Hepatocyte (in vitro differentiated cells): Measurements from ENCODE around the gene IFNA17. TPM values are rescaled to one million over a fixed set of nuclear protein-coding genes. Genes with fewer than 3 reads are reported as not detected.

Experiments
- DNase-seq: peaks from one replicate; pipeline ENCODE4 v3.0.0-alpha.2; 2016; ENCODE audit warnings: low spot score
- H2AFZ ChIP-seq: fragments of 200-600 bp; sonication (generic); 2 replicates; pipeline ENCODE4 v1.6.0; 2016; ENCODE audit warnings: antibody characterized with exemption, mild to moderate bottlenecking
- H3K27ac ChIP-seq: fragments of 200-600 bp; sonication (generic); 2 replicates; pipeline ENCODE4 v1.5.1; 2016; ENCODE audit warnings: mild to moderate bottlenecking
- H3K27me3 ChIP-seq: fragments of 200-600 bp; sonication (generic); 2 replicates; pipeline ENCODE4 v1.6.1; 2016
- H3K36me3 ChIP-seq: fragments of 200-600 bp; sonication (generic); replicated peaks from 2 replicates; pipeline ENCODE4 v1.5.1; 2016; ENCODE audit warnings: low read depth; ENCODE audit not compliant: insufficient read depth
- H3K4me1 ChIP-seq: fragments of 200-600 bp; sonication (generic); 2 replicates; pipeline ENCODE4 v1.5.1; 2016; ENCODE audit warnings: mild to moderate bottlenecking, moderate library complexity; ENCODE audit not compliant: insufficient read depth
- H3K4me2 ChIP-seq: fragments of 200-600 bp; sonication (generic); 2 replicates; pipeline ENCODE4 v1.6.0; 2016
- H3K4me3 ChIP-seq: fragments of 200-600 bp; sonication (generic); 2 replicates; pipeline ENCODE4 v1.5.1; 2016; ENCODE audit warnings: mild to moderate bottlenecking
- H3K79me2 ChIP-seq: fragments of 200-600 bp; sonication (generic); 2 replicates; pipeline ENCODE4 v1.6.0; 2017; ENCODE audit warnings: mild to moderate bottlenecking
- H3K9me2 ChIP-seq: fragments of 200-600 bp; sonication (generic); replicated peaks from 2 replicates; pipeline ENCODE4 v1.6.0; 2017; ENCODE audit warnings: mild to moderate bottlenecking; ENCODE audit not compliant: insufficient read depth
- H3K9me3 ChIP-seq: fragments of 200-600 bp; sonication (generic); 2 replicates; pipeline ENCODE4 v1.5.1; 2016; ENCODE audit warnings: low read depth, mild to moderate bottlenecking
- H4K20me1 ChIP-seq: fragments of 200-600 bp; sonication (generic); 2 replicates; pipeline ENCODE4 v1.6.0; 2016; ENCODE audit warnings: mild to moderate bottlenecking; ENCODE audit not compliant: insufficient read depth, poor library complexity, severe bottlenecking
- EZH2 ChIP-seq: fragments of 200-600 bp; sonication (generic); IDR thresholded peaks from 2 replicates; pipeline ENCODE4 v1.6.1; 2016; ENCODE audit warnings: antibody characterized with exemption, mild to moderate bottlenecking, borderline replicate concordance
- EZH2phosphoT487 ChIP-seq: fragments of 200-600 bp; sonication (generic); IDR thresholded peaks from one replicate; pipeline ENCODE4 v1.6.1; 2018; ENCODE audit warnings: antibody characterized with exemption, mild to moderate bottlenecking, low read depth, moderate library complexity; ENCODE audit not compliant: unreplicated experiment, severe bottlenecking
- WGBS: methylation state at CpG from one replicate; pipeline ENCODE4 v1.1.6; 2016; ENCODE audit warnings: low lambda C conversion rate; ENCODE audit errors: missing lambda C conversion rate; 5-methylcytosine and 5-hydroxymethylcytosine counted together
- polyA plus RNA-seq: library from polyadenylated mRNA; unstranded; fragments of >200 nt; fragmentation: Nextera tagmentation; extraction: Ambion mirVana; gene quantifications from 2 replicates; pipeline ENCODE4 v1.2.1, GENCODE V29; 2016
- total RNA-seq: library from RNA; depleted of rRNA; stranded (reverse); fragments of >200 nt; gene quantifications from 2 replicates; pipeline ENCODE4 v1.2.3, GENCODE V29; 2014
- TF ChIP-seq, protein P1 (sequence below): fragments of 200-600 bp; sonication (generic); IDR thresholded peaks from 2 replicates; pipeline ENCODE4 v1.5.1; 2016; ENCODE audit warnings: antibody characterized with exemption, mild to moderate bottlenecking; ENCODE audit not compliant: poor library complexity

Gene IFNA17
- total and polyA plus RNA-seq, 2 experiments from 2014 or later, result not detected

DNA sequence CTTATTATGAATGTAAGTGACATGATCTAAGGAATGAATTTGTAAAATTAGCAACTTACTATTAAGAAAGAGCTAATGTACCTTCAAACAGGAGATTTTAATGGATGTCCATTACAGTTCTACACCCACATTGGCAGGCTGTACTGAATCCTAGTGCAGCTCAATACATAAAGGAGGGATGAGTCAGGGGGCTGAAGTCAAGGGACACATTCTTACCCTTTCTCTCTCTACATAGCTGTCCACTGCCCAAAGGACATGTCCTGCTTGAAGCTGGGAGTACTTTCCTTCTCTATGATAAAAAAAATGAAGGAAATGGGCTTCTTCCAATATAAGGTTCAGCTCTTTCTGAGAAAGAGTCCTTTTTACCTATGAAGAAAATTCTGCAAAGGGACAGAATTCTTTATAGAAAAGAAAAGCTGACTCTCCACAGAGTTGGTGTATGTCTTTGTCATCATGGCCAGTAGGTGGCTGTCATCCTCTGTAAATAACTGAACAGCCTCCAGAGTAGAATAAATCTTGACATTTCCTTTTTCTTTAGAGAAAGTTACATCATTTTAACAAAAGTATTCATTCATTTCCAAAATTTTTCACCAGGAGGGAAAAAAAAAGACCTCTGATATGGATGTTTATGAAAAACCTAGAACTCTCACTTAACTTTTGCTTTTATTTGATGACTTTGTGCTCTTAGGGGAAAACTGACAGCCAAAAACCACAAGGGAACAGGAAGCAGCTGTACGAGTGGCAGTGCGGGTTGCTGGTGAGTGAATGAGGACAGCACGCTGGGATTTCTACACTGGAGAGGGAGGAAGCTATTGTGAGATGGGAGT, 24.9 kb upstream of the IFNA17 start:
- Histone ChIP-seq H4K20me1 (no peaks in the 10 kb centered on the region), H3K27me3 (peaks cover 31% of the 10 kb centered on the region), H3K4me3 (no peak overlapping the region), H3K79me2 (no peaks in the 10 kb centered on the region), H3K9me2 (no peaks in the 10 kb centered on the region), H3K4me1 (no peaks in the 10 kb centered on the region), H3K36me3 (no peaks in the 10 kb centered on the region), H3K27ac (no peak overlapping the region), H3K9me3 (no peaks in the 10 kb centered on the region), H2AFZ (peak overlapping the region; percentile 58), H3K4me2 (peak overlapping the region; percentile 65)
- TF ChIP-seq EZH2 (no peak), EZH2phosphoT487 (no peak)
- TF ChIP-seq, protein P1, sequence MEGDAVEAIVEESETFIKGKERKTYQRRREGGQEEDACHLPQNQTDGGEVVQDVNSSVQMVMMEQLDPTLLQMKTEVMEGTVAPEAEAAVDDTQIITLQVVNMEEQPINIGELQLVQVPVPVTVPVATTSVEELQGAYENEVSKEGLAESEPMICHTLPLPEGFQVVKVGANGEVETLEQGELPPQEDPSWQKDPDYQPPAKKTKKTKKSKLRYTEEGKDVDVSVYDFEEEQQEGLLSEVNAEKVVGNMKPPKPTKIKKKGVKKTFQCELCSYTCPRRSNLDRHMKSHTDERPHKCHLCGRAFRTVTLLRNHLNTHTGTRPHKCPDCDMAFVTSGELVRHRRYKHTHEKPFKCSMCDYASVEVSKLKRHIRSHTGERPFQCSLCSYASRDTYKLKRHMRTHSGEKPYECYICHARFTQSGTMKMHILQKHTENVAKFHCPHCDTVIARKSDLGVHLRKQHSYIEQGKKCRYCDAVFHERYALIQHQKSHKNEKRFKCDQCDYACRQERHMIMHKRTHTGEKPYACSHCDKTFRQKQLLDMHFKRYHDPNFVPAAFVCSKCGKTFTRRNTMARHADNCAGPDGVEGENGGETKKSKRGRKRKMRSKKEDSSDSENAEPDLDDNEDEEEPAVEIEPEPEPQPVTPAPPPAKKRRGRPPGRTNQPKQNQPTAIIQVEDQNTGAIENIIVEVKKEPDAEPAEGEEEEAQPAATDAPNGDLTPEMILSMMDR, result peak; percentile 63
- peak; percentile 32 for DNase-seq
- 3% methylated on average over 3 of the region's 3 CpGs for WGBS

DNA sequence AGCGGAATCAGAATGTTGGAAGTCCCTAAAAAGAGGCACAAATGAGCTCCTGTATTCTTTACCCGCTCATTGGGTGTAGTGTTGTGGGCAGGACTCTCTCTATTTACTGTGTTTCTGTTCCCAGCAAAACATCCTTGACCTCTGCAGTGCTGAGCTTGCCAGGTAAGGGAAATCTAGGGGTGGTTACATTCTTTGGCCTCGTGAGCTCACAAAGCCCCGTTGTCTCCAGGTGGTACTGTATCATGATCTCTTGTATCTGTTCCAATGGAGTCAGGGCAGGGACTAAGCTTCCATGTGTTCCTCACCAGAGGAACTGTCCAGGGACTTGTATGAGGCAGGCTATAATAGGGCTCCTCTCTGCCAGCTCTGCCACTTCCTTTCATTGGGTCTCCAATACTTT, 23.6 kb upstream of the IFNA17 start:
- Histone ChIP-seq H3K9me3 (no peaks in the 10 kb centered on the region), H3K27ac (no peak overlapping the region), H3K27me3 (peaks cover 29% of the 10 kb centered on the region), H3K79me2 (no peaks in the 10 kb centered on the region), H4K20me1 (no peaks in the 10 kb centered on the region), H2AFZ (no peak overlapping the region), H3K4me3 (no peak overlapping the region), H3K4me2 (no peak overlapping the region), H3K9me2 (no peaks in the 10 kb centered on the region), H3K36me3 (no peaks in the 10 kb centered on the region), H3K4me1 (no peaks in the 10 kb centered on the region)
- WGBS, result 70% methylated on average over 4 of the region's 4 CpGs
- TF ChIP-seq EZH2phosphoT487 (no peak), EZH2 (no peak)
- TF ChIP-seq, protein P1, result no peak
- no peak for DNase-seq

GRCh38 chr9:21251190-21251589, 23.2 kb upstream of the IFNA17 start:
- no peak for DNase-seq
- H3K27me3 ChIP-seq, result peaks cover 25% of the 10 kb centered on the region
- H2AFZ ChIP-seq, result no peak overlapping the region
- TF ChIP-seq EZH2phosphoT487 (no peak), EZH2 (no peak)
- TF ChIP-seq, protein P1, result no peak
- WGBS, result 18% methylated on average over 1 of the region's 1 CpG
- no peaks in the 10 kb centered on the region for H3K79me2 ChIP-seq
- no peak overlapping the region for H3K4me2 ChIP-seq
- H3K36me3 ChIP-seq, result no peaks in the 10 kb centered on the region
- H3K9me2 ChIP-seq, result no peaks in the 10 kb centered on the region
- no peaks in the 10 kb centered on the region for H3K4me1 ChIP-seq
- no peaks in the 10 kb centered on the region for H4K20me1 ChIP-seq
- no peak overlapping the region for H3K4me3 ChIP-seq
- H3K9me3 ChIP-seq, result no peaks in the 10 kb centered on the region
- no peak overlapping the region for H3K27ac ChIP-seq
